ENCODE data around the gene EIF4EBP3. TPM values are rescaled to one million over a fixed set of nuclear protein-coding genes. Genes with fewer than 3 reads are reported as not detected.

Gene EIF4EBP3
- total RNA-seq, 1 experiment from 2014 or later, result not detected

DNA sequence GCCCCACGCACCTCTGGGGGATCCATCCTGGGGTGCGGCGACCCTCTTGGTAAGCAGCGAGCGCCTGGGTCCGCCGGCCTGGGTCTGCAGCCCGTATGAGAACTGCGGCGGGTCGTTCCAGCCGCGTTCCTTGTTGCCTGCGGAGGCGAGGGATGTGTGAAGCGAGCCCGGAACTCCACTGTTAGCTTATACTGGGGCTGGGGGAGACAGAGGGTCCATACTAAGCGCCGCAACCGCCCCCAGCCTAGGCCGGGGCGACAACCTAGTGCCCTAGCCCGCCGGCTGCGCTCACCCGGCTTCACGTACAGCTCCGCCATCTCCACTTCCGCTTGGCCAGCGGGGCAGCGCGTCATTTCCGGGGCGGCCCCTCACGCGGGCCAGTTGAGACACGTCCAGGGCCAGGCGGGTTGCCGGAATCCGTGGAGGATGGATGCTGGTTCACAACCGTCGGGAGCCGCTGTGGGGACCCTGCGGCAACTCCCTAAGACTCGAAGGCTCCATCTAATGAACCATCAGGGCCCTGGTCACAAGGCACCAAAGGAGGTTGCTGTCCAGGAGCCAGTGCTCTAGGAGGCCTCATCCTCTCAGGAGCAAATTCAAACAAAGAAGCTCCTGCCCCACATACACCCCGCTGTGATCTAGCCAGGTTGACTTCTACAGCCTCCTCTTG lies 9.8 kb downstream of the EIF4EBP3 start, which contains the start of gene SRA1:
TSS of gene SRA1 (minus strand) at position 338 of the 670 bp plus-strand sequence. CDS start at position 317, 21 bp downstream.
- DNase-seq (ENCODE audit: low read depth), result peak; percentile 97

DNA sequence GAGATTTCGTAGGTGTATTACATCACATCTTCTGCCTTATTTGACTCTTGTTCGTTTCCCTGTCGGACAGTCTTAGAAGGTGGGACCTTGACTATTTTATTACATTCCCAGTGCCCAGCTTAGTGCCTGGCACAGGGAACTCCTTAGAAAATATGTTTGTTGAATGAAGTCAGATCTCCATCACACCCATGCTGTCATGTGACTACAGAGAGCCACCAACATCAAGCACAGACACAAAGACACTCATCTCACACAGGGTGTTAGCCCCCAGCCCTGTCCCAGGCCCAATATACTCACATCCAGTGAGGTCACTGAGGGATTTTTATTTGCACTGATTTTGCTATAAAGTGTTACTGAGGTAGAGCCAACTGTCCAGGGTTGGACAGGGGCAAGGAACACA lies 10.5 kb downstream of the EIF4EBP3 start:
- DNase-seq (ENCODE audit: low read depth), result no peak

DNA sequence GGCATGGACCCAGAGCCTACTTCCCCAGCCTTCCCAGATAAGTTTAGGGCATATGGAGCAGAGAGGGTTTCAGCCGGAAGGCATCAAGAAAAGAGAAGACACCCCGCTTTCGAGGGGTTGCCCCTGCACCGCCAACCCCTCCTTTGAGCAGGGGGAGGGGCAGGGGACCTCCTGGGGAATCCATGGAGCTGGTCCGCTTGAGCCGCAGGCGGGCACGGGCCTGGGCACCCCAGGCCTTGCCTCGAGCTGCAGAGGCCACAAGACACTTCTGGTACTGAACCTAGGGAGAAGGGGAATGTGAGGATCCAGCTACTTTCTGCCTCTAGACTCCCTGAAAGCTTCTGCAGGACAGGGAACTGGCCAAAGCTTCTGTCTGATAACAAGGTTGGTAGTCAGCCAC lies 11.1 kb downstream of the EIF4EBP3 start:
- no peak for DNase-seq (ENCODE audit: low read depth)

DNA sequence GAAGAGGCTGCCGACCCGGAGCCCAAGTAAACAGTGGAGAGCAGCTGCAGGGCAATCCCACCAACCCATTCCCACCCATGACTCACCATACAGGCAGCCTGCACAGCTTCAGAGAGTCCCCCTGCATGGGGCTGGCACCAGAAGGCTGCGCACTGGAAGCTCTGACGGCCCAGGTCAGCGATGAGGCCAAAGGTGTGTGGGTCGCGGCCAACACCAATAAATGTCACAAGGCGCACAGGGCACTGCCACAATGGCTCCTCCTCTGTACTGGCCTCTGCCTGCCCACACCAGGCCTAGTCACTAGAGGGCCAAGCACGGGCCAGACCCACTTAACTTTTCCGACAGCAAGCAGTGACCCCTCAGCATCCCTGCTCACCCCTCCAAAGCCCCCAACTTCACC lies 12.8 kb downstream of the EIF4EBP3 start:
- DNase-seq (ENCODE audit: low read depth), result no peak

GRCh38 chr5:140561753-140562523 lies 14.5 kb downstream of the EIF4EBP3 start:
- DNase-seq (ENCODE audit: low read depth), result no peak

DNA sequence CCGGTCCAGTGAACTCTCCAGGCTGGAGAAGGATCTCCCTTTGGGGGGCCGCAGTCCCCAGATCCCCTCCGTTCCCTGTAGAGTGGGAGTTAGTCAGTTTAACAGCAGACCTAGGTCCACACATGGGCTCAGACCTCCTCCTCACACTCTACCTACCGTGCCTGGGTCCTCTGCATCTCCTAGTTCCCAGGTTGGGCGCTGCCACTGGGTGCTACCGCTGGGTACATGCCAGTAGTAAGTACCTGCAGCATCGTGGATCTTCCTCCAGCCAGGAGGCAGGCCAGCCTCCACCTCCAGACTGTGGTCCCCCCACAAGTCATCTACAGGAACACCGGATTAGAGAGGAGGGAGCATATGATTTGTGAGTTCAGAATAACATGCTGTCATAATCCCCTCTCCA lies 16.1 kb downstream of the EIF4EBP3 start:
- DNase-seq (ENCODE audit: low read depth), result no peak

DNA sequence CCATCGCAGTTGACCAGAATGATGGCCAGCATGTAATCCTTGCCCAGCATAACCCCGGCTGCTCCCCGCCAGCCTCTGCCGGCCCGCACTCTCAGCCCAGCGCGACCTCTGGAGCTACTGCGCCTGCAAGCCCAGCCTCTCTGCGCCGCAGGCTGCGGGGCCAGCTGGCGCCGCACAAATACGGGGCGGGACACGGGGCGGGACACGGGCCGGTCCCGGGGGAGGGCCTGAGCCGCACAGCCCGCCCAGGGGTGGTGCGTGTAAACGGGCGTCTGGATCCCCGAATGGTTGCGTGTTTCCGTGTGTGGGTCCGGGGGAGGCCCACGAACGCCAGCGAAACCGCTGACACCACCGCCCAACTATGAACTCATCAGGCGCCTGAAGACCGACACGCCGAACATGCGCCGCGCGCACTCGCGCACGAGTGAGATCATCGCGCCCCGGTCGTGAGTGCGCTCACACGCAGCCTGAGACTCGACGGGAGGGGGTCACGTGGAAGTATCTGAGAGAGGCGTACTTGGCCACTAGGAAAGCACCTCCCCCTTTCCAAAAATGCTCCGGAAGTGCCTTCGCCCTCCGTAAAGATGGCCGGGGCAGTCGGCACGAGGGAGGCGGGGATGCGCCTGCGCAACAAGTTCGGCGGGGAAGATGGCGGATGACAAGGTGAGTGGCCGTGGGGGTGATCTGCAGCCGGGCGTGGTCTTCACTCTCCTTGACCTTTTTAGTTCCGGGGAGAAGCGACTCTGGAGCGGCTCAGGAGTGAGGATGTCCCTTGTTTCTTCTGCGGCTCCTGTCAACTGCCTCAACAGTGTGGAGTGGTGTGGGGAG lies 16.9 kb downstream of the EIF4EBP3 start, which contains the start of the genes APBB3 and SLC35A4:
TSS of gene APBB3 (minus strand) at position 403 of the 828 bp plus-strand sequence. CDS start at position 50, 353 bp downstream.
TSS of gene SLC35A4 (plus strand) at position 633 of the 828 bp plus-strand sequence. CDS start 2,342 bp downstream, outside the sequence.
- peak; percentile 99 for DNase-seq (ENCODE audit: low read depth)

- DNase-seq (ENCODE audit: low read depth), result peak; percentile 37
Measured at GRCh38 chr5:140565024-140565779, 17.7 kb downstream of the EIF4EBP3 start.

- no peak for DNase-seq (ENCODE audit: low read depth)
Measured at GRCh38 chr5:140565780-140566095, 18.3 kb downstream of the EIF4EBP3 start.

GRCh38 chr5:140566665-140567064 lies 19.2 kb downstream of the EIF4EBP3 start:
- DNase-seq (ENCODE audit: low read depth), result no peak

DNA sequence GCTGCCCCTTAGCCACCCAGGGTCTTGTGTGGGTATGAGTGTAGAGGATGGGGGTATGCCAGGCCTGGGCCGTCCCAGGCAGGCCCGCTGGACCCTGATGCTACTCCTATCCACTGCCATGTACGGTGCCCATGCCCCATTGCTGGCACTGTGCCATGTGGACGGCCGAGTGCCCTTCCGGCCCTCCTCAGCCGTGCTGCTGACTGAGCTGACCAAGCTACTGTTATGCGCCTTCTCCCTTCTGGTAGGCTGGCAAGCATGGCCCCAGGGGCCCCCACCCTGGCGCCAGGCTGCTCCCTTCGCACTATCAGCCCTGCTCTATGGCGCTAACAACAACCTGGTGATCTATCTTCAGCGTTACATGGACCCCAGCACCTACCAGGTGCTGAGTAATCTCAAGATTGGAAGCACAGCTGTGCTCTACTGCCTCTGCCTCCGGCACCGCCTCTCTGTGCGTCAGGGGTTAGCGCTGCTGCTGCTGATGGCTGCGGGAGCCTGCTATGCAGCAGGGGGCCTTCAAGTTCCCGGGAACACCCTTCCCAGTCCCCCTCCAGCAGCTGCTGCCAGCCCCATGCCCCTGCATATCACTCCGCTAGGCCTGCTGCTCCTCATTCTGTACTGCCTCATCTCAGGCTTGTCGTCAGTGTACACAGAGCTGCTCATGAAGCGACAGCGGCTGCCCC lies 19.8 kb downstream of the EIF4EBP3 start:
- no peak for DNase-seq (ENCODE audit: low read depth)

DNA sequence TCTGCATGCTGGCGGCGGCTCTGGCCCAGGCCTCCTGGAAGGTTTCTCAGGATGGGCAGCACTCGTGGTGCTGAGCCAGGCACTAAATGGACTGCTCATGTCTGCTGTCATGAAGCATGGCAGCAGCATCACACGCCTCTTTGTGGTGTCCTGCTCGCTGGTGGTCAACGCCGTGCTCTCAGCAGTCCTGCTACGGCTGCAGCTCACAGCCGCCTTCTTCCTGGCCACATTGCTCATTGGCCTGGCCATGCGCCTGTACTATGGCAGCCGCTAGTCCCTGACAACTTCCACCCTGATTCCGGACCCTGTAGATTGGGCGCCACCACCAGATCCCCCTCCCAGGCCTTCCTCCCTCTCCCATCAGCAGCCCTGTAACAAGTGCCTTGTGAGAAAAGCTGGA lies 20.4 kb downstream of the EIF4EBP3 start:
- no peak for DNase-seq (ENCODE audit: low read depth)

DNA sequence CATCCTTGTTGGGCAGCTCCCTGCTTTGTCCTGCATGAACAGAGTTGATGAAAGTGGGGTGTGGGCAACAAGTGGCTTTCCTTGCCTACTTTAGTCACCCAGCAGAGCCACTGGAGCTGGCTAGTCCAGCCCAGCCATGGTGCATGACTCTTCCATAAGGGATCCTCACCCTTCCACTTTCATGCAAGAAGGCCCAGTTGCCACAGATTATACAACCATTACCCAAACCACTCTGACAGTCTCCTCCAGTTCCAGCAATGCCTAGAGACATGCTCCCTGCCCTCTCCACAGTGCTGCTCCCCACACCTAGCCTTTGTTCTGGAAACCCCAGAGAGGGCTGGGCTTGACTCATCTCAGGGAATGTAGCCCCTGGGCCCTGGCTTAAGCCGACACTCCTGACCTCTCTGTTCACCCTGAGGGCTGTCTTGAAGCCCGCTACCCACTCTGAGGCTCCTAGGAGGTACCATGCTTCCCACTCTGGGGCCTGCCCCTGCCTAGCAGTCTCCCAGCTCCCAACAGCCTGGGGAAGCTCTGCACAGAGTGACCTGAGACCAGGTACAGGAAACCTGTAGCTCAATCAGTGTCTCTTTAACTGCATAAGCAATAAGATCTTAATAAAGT lies 21.1 kb downstream of the EIF4EBP3 start:
- no peak for DNase-seq (ENCODE audit: low read depth)

DNA sequence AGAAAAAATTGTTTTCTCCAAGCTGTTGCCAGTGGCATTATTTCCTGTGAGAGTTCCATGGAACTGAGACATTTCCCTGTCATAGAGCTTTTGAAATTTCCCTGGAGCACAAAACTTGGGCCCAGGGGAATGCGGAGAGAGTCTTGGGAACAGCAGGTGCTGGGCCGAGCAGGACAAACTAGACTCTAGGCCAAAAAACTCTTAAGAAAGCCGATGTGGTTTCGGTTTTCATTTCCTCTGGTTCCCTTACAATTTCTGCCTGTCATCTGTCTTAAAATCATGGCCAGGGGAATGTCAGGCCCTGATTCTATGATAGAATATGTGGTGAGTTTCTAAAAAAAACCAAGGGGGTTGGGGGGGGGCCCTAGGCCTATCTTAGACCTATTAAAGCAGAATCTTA lies 21.7 kb downstream of the EIF4EBP3 start:
- DNase-seq (ENCODE audit: low read depth), result no peak

- DNase-seq (ENCODE audit: low read depth), result no peak
Measured at GRCh38 chr5:140570058-140570457, 22.6 kb downstream of the EIF4EBP3 start.

- DNase-seq (ENCODE audit: low read depth), result no peak
Measured at GRCh38 chr5:140570488-140570887, 23.0 kb downstream of the EIF4EBP3 start.

DNA sequence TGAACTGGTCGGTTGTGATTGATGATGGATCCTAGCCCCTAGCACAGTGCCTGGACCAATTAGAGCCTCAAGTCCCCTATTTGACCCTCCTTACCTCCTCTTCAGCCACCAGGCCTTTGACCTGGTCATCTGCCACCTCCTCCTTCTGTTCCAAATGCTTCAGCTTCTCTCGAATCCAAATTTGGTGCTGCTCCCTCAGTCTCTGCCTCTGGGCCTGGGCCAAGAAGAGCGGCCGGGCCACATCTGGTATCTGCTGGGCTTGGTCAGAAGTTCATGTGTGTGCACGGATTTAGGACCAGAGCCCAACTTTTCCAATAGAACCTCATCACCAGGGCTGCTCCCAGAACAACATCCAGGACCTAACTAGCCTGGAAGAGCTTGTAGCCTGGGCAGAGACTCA lies 23.6 kb downstream of the EIF4EBP3 start:
- no peak for DNase-seq (ENCODE audit: low read depth)

DNA sequence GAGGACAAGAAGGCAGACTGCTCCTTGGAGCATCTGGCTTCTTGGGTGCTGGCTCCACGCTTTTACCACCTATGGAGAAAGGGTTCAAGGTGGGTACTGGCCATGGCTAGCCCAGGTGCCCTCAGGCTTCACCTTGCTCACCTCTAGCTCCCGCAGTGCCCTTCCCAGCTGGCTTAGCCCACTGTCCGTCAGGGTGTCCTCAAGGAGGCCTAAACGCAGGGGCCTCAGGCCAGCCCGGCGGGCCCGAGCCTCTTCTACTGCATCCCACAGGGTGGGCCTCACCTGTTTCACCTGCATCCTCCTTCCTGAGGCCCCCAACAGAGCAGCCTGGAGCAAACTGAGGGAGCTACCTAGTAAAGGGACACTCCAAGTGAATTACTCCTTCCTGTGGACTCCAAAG lies 26.2 kb downstream of the EIF4EBP3 start:
- DNase-seq (ENCODE audit: low read depth), result no peak

- no peak for DNase-seq (ENCODE audit: low read depth)
Measured at GRCh38 chr5:140574165-140574564, 26.7 kb downstream of the EIF4EBP3 start.

DNA sequence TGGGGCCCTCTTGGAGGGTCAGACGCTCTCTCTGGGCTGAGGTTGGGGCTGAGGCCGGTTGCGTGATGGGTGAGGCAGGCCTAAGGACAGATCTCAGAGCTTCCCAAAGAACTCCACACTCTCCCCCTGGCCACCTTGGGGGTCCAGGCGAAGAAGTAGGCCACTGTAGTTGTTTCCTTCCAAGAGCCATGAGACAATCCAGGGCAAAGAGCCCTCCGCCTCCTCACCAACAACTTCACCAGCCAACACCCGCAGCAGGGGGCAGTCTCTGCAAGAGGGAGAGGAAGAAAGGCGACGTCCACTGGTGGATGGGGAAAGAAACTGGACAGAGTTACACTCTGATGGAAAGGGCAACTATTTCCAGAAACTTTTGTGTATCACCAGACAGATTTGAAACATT lies 27.8 kb downstream of the EIF4EBP3 start:
- peak; percentile 64 for DNase-seq (ENCODE audit: low read depth)
